B cell (primary cell): Measurements from ENCODE around the gene TTF1.

Experiments
- CTCF ChIP-seq: fragments of 200-600 bp; IDR thresholded peaks from one replicate; pipeline ENCODE4 v1.8.0; 2022; ENCODE audit warnings: antibody characterized with exemption, mild to moderate bottlenecking
- EZH2 ChIP-seq: IDR thresholded peaks from 2 replicates; pipeline ENCODE4 v1.6.1; 2012; ENCODE audit warnings: borderline replicate concordance, low read depth, mild to moderate bottlenecking, moderate library complexity, low read length; ENCODE audit not compliant: insufficient read depth, poor library complexity, severe bottlenecking

- TF ChIP-seq CTCF (no peak), EZH2 (no peak)
Measured at GRCh38 chr9:132423503-132423902, 16.9 kb upstream of the TTF1 start.
